Panc1 (cell line): Measurements from ENCODE around the gene CRLF1. TPM values are rescaled to one million over a fixed set of nuclear protein-coding genes. Genes with fewer than 3 reads are reported as not detected.
"Not testable (repeated sequence)": the region's sequence is repeated elsewhere in the genome, so short reads cannot be mapped to it uniquely, and the experiment has no call there.

Experiments
- ATAC-seq: fragments of 200-7000 bp; cut with Tn5 transposase; 2 replicates; pipeline ENCODE4 v1.9.1; 2020; ENCODE audit warnings: mild to moderate bottlenecking, moderate library complexity
- BruUV-seq: library from RNA; stranded (reverse); fragments of 400-500 nt; replicated peaks from 2 replicates; lab custom pipeline; 2021; lab: Mats Ljungman, UMichigan
- CTCF ChIA-PET: fragments of 300-600 bp; sonication (Branson Sonifier 250); formaldehyde crosslinking; loops from one replicate; lab custom pipeline; 2022; ENCODE audit warnings: antibody characterized with exemption; lab: Charles Lee
- POLR2A ChIA-PET: fragments of 300-600 bp; sonication (Branson Sonifier 250); formaldehyde crosslinking; loops from one replicate; lab custom pipeline; 2022; ENCODE audit warnings: antibody characterized with exemption; lab: Charles Lee
- DNase-seq: peaks from one replicate; pipeline ENCODE4 v3.0.0-alpha.2; 2010; ENCODE audit warnings: low read depth, low spot score
- H3K27ac ChIP-seq: 2 replicates; pipeline ENCODE4 v1.5.1; 2011; ENCODE audit warnings: mild to moderate bottlenecking, low read length, inconsistent platforms
- H3K27me3 ChIP-seq: fragments of 200-500 bp; sonication (Bioruptor generic); 2 replicates; pipeline ENCODE4 v1.6.0; 2014; ENCODE audit warnings: low read length, inconsistent platforms; ENCODE audit not compliant: control insufficient read depth, insufficient read depth
- H3K36me3 ChIP-seq: fragments of 200-500 bp; sonication (Bioruptor generic); 2 replicates; pipeline ENCODE4 v1.5.1; 2014; ENCODE audit warnings: inconsistent platforms, mild to moderate bottlenecking, low read length, moderate library complexity; ENCODE audit not compliant: control insufficient read depth, insufficient read depth
- H3K4me1 ChIP-seq: 2 replicates; pipeline ENCODE4 v1.5.1; 2011; ENCODE audit warnings: inconsistent platforms, mild to moderate bottlenecking, low read length, moderate library complexity; ENCODE audit not compliant: control insufficient read depth, insufficient read depth
- H3K4me3 ChIP-seq, 2 experiments: 2 replicates each; pipeline ENCODE4 v1.5.1; 2011 to 2012; ENCODE audit warnings: low read depth in 2 of 2, low read length in 2 of 2, mild to moderate bottlenecking in 2 of 2, inconsistent platforms in 1 of 2, moderate library complexity in 1 of 2
- H3K9me3 ChIP-seq: fragments of 200-500 bp; sonication (Bioruptor generic); 2 replicates; pipeline ENCODE4 v1.5.1; 2014; ENCODE audit warnings: low read depth, mild to moderate bottlenecking, inconsistent platforms, low read length, moderate library complexity; ENCODE audit not compliant: control insufficient read depth, insufficient read depth
- CTCF ChIP-seq: fragments of 450-650 bp; IDR thresholded peaks from 2 replicates; pipeline ENCODE4 v1.5.1; 2017; ENCODE audit warnings: mild to moderate bottlenecking
- POLR2AphosphoS5 ChIP-seq: IDR thresholded peaks from 2 replicates; pipeline ENCODE4 v1.6.1; 2012; ENCODE audit warnings: mild to moderate bottlenecking, low read depth, low read length, moderate library complexity
- REST ChIP-seq, 2 experiments: IDR thresholded peaks; 2 replicates each; pipeline ENCODE4 v1.6.1; 2011 to 2012; ENCODE audit warnings: low read depth in 2 of 2, control low read depth in 1 of 2, low read length in 1 of 2, mild to moderate bottlenecking in 1 of 2, moderate library complexity in 1 of 2; ENCODE audit not compliant: insufficient read depth in 1 of 2
- SIN3A ChIP-seq: IDR thresholded peaks from 2 replicates; pipeline ENCODE4 v1.6.1; 2012; ENCODE audit warnings: low read depth, mild to moderate bottlenecking, low read length, moderate library complexity, borderline replicate concordance; ENCODE audit not compliant: insufficient read depth
- TCF7L2 ChIP-seq: IDR thresholded peaks from 2 replicates; pipeline ENCODE4 v1.6.1; 2011; ENCODE audit warnings: mild to moderate bottlenecking, low read depth, low read length, inconsistent platforms
- in situ Hi-C: cut with HindIII; loops from 2 replicates; pipeline ENCODE4 v1.10.0; 2016; ENCODE audit warnings: low sequenced_read_pairs, low pct_unique_long_range_greater_than_20kb
- intact Hi-C: fragments of 100-400 bp; cut with micrococcal nuclease; formaldehyde crosslinking; loops from one replicate; pipeline ENCODE4 v1.10.0; 2022; ENCODE audit not compliant: unreplicated experiment
- total RNA-seq: library from RNA; stranded (reverse); gene quantifications from one replicate; pipeline ENCODE4 v1.2.1, GENCODE V29; 2021; ENCODE audit not compliant: unreplicated experiment

The CRLF1 gene
- total RNA-seq, 1 experiment from 2014 or later, result 3.5 TPM

- BruUV-seq, result no TSS peak
- POLR2A ChIA-PET, result interaction anchor here (0.6 to 0.7 kb wide), 2 partner anchors 25 to 131 kb away, joined by 3 to 8 read pairs; no protein-coding TSS in a partner anchor
- intact Hi-C loops, result loop anchor here (5.0 to 10.0 kb wide), 2 partner anchors 81 to 253 kb away; no protein-coding TSS in a partner anchor
- H3K27ac ChIP-seq, result no peak overlapping the region
- TF ChIP-seq REST (IDR thresholded peaks at IDR 0.05; ENCODE audit: insufficient read depth in 1 of 2, low read depth in 2 of 2, low read length in 1 of 2), result 0 out of 4 replicates have a peak, but pooled peaks of 1 of the 2 experiments have one; percentile 35
- TF ChIP-seq CTCF, result peak; percentile 93
- peak; percentile 9; the same call in 1 of the 2 replicates for TF ChIP-seq POLR2AphosphoS5
- no peak for TF ChIP-seq SIN3A
- CTCF ChIA-PET, result interaction anchor here (0.6 to 1.1 kb wide), 3 partner anchors 82 to 253 kb away, joined by 3 to 12 read pairs (median 4); no protein-coding TSS in a partner anchor
- H3K27me3 ChIP-seq, result no peaks in the 10 kb centered on the region
- H3K4me3 ChIP-seq, result peak overlapping the region; percentile 29 to 41
- H3K9me3 ChIP-seq, result no peaks in the 10 kb centered on the region
- no peaks in the 10 kb centered on the region; the same call in 1 of the 2 replicates for H3K36me3 ChIP-seq
- in situ Hi-C loops, result no loop called here
- ATAC-seq (peak; percentile 48), DNase-seq (no peak)
- no peaks in the 10 kb centered on the region for H3K4me1 ChIP-seq
Measured at GRCh38 chr19:18594096-18594823, 12.3 kb downstream of the CRLF1 start.

- CTCF ChIA-PET, result interaction anchor here (0.6 to 1.1 kb wide), 4 partner anchors 49 to 253 kb away, joined by 3 to 12 read pairs (median 4); no protein-coding TSS in a partner anchor
- DNase-seq (no peak), ATAC-seq (no peak)
- POLR2A ChIA-PET, result interaction anchor here (0.6 to 0.7 kb wide), 2 partner anchors 24 to 130 kb away, joined by 3 to 8 read pairs; no protein-coding TSS in a partner anchor
- Histone ChIP-seq H3K4me3 (peak overlapping the region; percentile 29 to 41; a peak in 2 of 4 replicates), H3K9me3 (no peaks in the 10 kb centered on the region), H3K27ac (no peak overlapping the region), H3K27me3 (no peaks in the 10 kb centered on the region), H3K36me3 (no peaks in the 10 kb centered on the region; the same call in 1 of the 2 replicates), H3K4me1 (no peaks in the 10 kb centered on the region)
- in situ Hi-C loops, result no loop called here
- TF ChIP-seq TCF7L2 (no peak), REST (IDR thresholded peaks at IDR 0.05; ENCODE audit: insufficient read depth in 1 of 2, low read depth in 2 of 2, low read length in 1 of 2) (no peak), CTCF (no peak), SIN3A (no peak), POLR2AphosphoS5 (no peak)
- intact Hi-C loops, result loop anchor here (5.0 to 10.0 kb wide), 2 partner anchors 81 to 254 kb away; no protein-coding TSS in a partner anchor
- no TSS peak for BruUV-seq
Measured at GRCh38 chr19:18593367-18594095, 13.1 kb downstream of the CRLF1 start.

GRCh38 chr19:18592732-18593131 is 13.9 kb downstream of the CRLF1 start:
- H3K4me3 ChIP-seq, ATAC-seq, H3K27me3 ChIP-seq, H3K27ac ChIP-seq, in situ Hi-C loops, H3K9me3 ChIP-seq, BruUV-seq, POLR2A ChIA-PET, H3K36me3 ChIP-seq, H3K4me1 ChIP-seq, DNase-seq: not testable (repeated sequence)
- CTCF ChIA-PET, result interaction anchor here (0.7 kb wide), 1 partner anchor 49 kb away, joined by 4 read pairs; no protein-coding TSS in a partner anchor
- intact Hi-C loops, result loop anchor here (5.0 to 10.0 kb wide), 2 partner anchors 82 to 255 kb away; no protein-coding TSS in a partner anchor
